Prostate gland (tissue), 2 donors: ENCODE data around the gene UST. TPM values are rescaled to one million over a fixed set of nuclear protein-coding genes. Genes with fewer than 3 reads are reported as not detected.

Experiments
- DNase-seq: peaks from one replicate; pipeline ENCODE4 v3.0.0-alpha.2; 2019; ENCODE audit warnings: low spot score
- H3K27ac ChIP-seq, 2 donors: fragments of 200-600 bp; sonication (generic); 2 replicates each; pipeline ENCODE4 v1.5.1; 2017 to 2019
- H3K27me3 ChIP-seq: fragments of 200-600 bp; sonication (generic); replicated peaks from 2 replicates; pipeline ENCODE4 v1.5.1; 2019; ENCODE audit not compliant: insufficient read depth
- H3K36me3 ChIP-seq, 2 donors: fragments of 200-600 bp; sonication (generic); 1 replicate in 1 of 2; 2 replicates in 1 of 2; pipeline versions ENCODE4 v1.5.1 to v1.8.1; 2017 to 2019
- H3K4me1 ChIP-seq: fragments of 200-600 bp; sonication (generic); replicated peaks from 2 replicates; pipeline ENCODE4 v1.5.1; 2019
- H3K4me3 ChIP-seq, 2 donors: fragments of 200-600 bp; sonication (generic); 2 replicates each; pipeline ENCODE4 v1.5.1; 2017 to 2019
- H3K9me3 ChIP-seq: fragments of 200-600 bp; sonication (generic); 2 replicates; pipeline ENCODE4 v1.5.1; 2017
- CTCF ChIP-seq, 4 experiments: fragments of 200-600 bp in 2 of 4; fragments of 450-650 bp in 2 of 4; sonication (generic) in 2 of 4; IDR thresholded peaks; 1 replicate in 3 of 4; 2 replicates in 1 of 4; pipeline ENCODE4 v1.5.1; 2016 to 2019; ENCODE audit warnings: antibody characterized with exemption in 4 of 4, mild to moderate bottlenecking in 2 of 4, moderate library complexity in 2 of 4
- POLR2A ChIP-seq: fragments of 450-650 bp; IDR thresholded peaks from one replicate; pipeline ENCODE4 v1.6.1; 2016; ENCODE audit warnings: antibody characterized with exemption, mild to moderate bottlenecking
- POLR2AphosphoS5 ChIP-seq: sonication (generic); formaldehyde crosslinking; IDR thresholded peaks from one replicate; pipeline ENCODE4 v1.6.1; 2017; ENCODE audit warnings: antibody characterized with exemption
- WGBS: methylation state at CpG from one replicate; pipeline ENCODE4 v1.1.5; 2018; 5-methylcytosine and 5-hydroxymethylcytosine counted together
- intact Hi-C: fragments of 100-400 bp; cut with DNase I; formaldehyde crosslinking; loops from one replicate; pipeline ENCODE4 v1.14.2; 2022
- total RNA-seq, 2 donors: library from RNA; depleted of rRNA; stranded (reverse); fragments of >200 nt; gene quantifications; one replicate each; pipeline ENCODE4 v1.1.0, GENCODE V29; 2016

The UST gene
- total RNA-seq, 2 donors from 2014 or later, result 6.6 to 12.9 TPM

- Histone ChIP-seq H3K36me3 (no peaks in the 10 kb centered on the region), H3K27ac (no peak overlapping the region), H3K27me3 (no peaks in the 10 kb centered on the region), H3K9me3 (no peaks in the 10 kb centered on the region), H3K4me3 (no peak overlapping the region), H3K4me1 (no peaks in the 10 kb centered on the region)
- intact Hi-C loops, result no loop called here
- no peak for DNase-seq
- TF ChIP-seq CTCF (IDR thresholded peaks at IDR 0.05) (no peak), POLR2AphosphoS5 (no peak), POLR2A (no peak)
- 75% methylated on average over 10 of the region's 10 CpGs for WGBS
Observed at GRCh38 chr6:148969603-148970061, 222.8 kb downstream of the UST start.

GRCh38 chr6:148971031-148971927 lies 224.4 kb downstream of the UST start:
- H3K4me1 ChIP-seq, result no peaks in the 10 kb centered on the region

GRCh38 chr6:148972481-148972880 lies 225.7 kb downstream of the UST start:
- H3K4me3 ChIP-seq, result no peak overlapping the region
- no peaks in the 10 kb centered on the region for H3K27me3 ChIP-seq
- TF ChIP-seq POLR2AphosphoS5, result no peak
- no peak for TF ChIP-seq POLR2A
- TF ChIP-seq CTCF (IDR thresholded peaks at IDR 0.05), result no peak
- H3K9me3 ChIP-seq, result no peaks in the 10 kb centered on the region
- intact Hi-C loops, result no loop called here
- WGBS, result 26% methylated on average over 5 of the region's 15 CpGs
- peak; percentile 22 for DNase-seq
- no peaks in the 10 kb centered on the region for H3K36me3 ChIP-seq
- H3K27ac ChIP-seq, result no peak overlapping the region
- no peaks in the 10 kb centered on the region for H3K4me1 ChIP-seq

More at GRCh38 chr6:148971031-148971927, 224.4 kb downstream of the UST start:
- WGBS, result 80% methylated on average over 6 of the region's 6 CpGs
- Histone ChIP-seq H3K36me3 (no peaks in the 10 kb centered on the region), H3K27ac (no peak overlapping the region), H3K9me3 (no peaks in the 10 kb centered on the region), H3K27me3 (no peaks in the 10 kb centered on the region), H3K4me3 (no peak overlapping the region)
- TF ChIP-seq CTCF (IDR thresholded peaks at IDR 0.05) (no peak), POLR2AphosphoS5 (no peak)
- DNase-seq, result no peak
- intact Hi-C loops, result no loop called here

GRCh38 chr6:148973538-148974208 lies 226.8 kb downstream of the UST start:
- intact Hi-C loops, result no loop called here
- DNase-seq, result no peak

More at GRCh38 chr6:148973538-148974208, 226.8 kb downstream of the UST start:
- H3K27ac ChIP-seq, result no peak overlapping the region
- TF ChIP-seq CTCF (IDR thresholded peaks at IDR 0.05), result peak in 1 of 4 experiments; percentile 30
- TF ChIP-seq POLR2AphosphoS5, result no peak
- 70% methylated on average over 5 of the region's 5 CpGs for WGBS
- H3K36me3 ChIP-seq, result no peaks in the 10 kb centered on the region
- H3K9me3 ChIP-seq, result no peaks in the 10 kb centered on the region
- H3K27me3 ChIP-seq, result no peaks in the 10 kb centered on the region
- H3K4me3 ChIP-seq, result no peak overlapping the region
- no peaks in the 10 kb centered on the region for H3K4me1 ChIP-seq
